ENCODE data around the gene CCDC117.
"Not testable (repeated sequence)": the region's sequence is repeated elsewhere in the genome, so short reads cannot be mapped to it uniquely, and the experiment has no call there.

CCDC117 gene, protein sequence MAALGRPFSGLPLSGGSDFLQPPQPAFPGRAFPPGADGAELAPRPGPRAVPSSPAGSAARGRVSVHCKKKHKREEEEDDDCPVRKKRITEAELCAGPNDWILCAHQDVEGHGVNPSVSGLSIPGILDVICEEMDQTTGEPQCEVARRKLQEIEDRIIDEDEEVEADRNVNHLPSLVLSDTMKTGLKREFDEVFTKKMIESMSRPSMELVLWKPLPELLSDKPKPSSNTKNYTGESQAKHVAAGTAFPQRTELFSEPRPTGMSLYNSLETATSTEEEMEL

DNA sequence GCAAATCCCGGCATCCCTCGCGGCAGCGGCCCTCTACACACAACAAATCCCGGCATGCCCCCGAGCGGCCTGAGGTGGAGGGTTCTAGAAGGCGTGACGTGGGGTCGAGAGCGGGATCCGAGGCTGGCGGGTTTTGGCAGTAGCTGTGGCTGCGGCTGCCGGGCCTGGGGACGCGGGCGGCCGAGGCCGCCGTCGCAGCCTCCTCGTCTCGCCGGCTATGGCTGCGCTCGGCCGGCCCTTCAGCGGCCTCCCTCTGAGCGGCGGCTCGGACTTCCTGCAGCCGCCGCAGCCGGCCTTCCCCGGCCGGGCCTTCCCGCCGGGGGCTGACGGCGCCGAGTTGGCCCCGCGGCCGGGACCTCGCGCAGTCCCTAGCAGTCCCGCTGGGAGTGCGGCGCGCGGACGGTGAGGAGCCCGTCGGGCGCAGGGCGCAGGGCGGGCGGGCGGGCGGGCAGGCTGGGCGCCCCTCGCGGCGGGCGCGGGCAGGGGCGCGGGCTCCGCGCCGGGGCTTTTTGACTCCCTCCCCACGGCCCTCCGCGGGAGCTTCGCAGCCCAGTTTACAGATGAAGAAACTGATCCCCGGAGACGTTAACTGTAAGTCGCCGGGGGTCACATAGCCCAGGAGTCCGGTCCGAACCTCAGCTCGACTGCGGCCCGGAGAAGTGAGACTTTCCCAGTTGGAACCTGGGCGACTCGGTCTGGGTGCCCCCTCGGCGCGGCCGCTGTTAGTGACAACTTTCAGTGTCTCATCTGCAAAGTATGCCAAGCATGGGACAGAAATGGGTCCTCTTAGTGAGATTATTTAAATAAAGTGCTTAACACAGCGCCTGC is at the start of gene CCDC117:
TSS of gene CCDC117 (plus strand) at position 63 of the 828 bp plus-strand sequence. CDS start at position 218, 155 bp downstream.
- peak; percentile 90 for DNase-seq

DNA sequence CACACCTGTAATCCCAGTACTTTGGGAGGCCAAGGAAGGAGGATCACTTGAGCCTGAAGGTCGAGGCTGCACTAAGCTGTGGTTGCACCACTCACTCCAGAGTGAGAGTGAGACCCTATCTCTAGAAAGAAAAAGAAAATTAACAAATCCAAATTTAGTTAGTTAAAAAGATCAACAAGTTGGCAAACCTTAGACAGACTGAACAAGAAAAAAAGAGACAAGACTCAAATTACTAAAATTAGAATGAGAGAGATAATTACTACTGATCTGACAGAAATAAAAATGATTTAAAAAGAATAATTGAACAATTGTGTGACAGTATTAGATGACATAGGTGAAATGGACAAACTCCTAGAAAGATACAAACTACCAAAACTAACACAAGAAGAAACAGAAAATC is 44.5 kb upstream of the CCDC117 start:
- no peak for DNase-seq

DNA sequence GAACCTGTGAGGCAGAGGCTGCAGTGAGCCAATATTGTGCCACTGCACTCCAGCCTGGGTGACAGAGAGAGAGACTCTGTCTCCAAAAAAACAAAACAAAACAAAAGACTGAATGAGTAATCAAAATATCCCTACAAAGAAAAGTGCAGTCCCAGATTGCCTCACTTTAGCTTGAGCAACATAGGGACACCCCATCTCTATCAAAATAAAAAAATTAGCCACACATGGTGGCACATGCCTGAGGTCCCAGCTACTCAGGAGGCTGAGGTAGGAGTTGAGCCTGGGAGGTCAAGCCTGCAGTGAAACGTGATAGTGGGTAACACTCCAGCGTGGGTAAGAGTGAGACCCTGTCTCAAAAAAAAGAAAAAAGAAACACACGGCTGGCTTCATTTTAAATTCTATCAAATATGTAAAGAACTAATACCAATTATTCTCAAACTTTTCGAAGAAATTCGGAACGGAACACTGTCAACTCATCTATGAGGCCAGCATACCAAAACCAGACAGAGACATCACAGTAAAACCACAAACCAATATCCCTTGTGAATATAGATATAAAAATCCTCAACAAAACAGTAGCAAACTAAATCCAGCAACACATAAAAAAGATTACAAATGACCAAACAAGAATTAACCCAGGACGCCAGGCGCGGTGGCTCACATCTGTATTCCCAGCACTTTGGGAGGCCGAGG is 43.7 kb upstream of the CCDC117 start:
- no peak for DNase-seq

DNA sequence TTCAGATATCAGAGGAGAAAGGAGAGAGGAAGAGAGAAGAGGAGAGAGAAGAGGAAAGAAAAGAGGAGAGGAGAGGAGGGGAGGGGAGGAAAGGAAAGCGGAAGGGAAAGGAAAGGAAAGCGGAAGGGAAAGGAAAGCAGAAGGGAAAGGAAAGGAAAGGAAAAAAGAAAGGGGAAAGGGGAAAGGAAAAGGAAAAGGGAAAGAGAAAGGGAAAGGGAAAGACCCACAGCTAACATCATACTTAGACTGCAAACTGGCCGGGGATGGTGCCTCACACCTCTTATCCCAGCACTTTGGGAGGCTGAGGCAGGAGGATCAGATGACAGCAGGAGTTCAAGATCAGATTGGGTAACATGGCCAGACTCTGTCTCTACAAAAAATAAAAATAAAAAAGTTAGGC is 42.3 kb upstream of the CCDC117 start:
- no peak for DNase-seq

DNA sequence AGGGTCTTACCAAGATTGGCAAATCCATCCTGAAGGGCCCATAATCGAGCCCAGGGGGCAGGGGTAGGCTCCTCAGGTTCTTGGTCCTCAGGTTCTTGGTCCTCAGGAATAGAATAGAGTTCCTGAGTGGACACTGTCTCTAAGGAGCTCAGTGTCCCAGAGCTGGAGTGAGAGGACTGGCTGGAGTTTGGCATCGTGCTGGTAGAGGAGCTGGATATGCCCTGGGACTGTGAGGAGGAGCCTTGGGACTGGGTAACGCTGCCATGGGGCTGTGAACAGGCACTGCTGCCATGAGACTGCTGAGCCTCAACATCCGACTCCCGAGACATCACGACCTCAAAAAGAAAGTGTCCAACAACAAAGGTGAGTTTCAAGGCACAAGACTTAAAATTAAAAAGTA is 38.1 kb upstream of the CCDC117 start:
- DNase-seq, result no peak

DNA sequence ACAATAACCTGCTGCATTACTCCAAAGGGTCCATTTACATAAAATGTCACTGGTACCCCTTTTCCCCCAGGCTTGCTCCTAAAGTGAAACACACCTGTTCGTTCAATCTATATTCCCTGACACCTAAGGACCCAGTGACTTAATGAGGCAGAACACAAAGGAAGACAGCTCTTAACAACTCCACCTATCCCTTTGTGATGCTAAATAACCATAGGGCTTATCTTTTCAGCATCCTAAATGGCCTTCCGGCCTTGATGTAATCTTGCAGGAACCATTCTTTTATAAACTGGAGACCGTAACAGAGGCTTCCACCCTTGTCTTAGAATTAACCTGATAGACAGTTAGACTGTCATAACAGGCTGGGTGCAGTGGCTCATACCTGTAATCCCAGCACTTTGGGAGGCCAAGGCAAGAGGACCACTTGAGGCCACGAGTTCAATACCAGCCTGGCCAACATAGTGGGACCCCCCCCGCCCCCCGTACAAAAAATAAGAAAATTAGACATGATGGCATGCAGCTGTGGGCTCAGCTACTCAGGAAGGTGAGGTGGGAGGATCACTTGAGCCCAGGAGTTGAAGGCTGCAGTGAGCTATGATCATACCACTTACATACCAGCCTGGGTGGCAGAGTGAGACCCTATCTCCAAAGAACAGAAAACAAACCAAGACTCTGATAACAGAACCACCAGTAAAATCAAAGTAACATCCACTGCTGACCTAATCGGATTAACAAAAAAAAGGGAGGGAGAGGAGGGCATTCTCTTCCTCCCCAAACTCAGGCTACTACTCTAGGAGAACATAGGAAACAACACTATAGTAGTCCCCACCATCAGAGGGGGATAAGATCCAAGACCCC is 36.0 kb upstream of the CCDC117 start:
- peak; percentile 66 for DNase-seq

DNA sequence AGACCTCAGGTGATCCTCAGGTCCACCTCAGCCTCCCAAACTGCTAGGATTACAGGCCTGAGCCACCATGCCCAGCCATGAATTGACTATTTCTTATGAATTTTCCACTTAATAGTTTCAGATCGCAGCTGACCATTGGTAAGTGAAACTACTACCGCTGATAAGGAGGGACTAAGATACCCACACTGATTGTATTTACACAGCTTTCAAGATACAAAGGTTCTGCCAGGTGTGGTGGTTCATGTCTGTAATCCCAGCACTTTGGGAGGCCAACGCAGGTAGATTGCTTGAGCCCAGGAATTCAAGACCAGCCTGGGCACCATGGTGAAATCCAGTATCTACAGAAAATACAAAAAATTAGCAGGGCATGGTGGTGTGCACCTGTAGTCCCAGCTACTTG is 34.8 kb upstream of the CCDC117 start:
- DNase-seq, result no peak

DNA sequence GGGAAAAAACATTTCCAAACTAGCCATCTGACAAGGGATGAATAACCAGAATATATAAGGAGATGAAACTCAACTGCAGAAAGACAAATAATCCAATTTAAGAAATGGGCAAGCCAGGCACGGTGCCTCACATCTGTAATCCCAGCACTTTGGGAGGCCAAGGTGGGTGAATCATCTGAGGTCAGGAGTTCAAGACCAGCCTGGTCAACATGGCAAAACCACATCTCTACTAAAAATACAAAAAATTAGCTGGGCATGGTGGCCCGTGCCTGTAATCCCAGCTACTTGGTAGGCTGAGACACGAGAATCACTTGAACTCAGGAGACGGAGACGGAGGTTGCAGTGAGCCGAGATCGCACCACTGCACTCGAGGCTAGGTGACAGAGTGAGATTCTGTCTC is 33.6 kb upstream of the CCDC117 start:
- not testable (repeated sequence) for DNase-seq

DNA sequence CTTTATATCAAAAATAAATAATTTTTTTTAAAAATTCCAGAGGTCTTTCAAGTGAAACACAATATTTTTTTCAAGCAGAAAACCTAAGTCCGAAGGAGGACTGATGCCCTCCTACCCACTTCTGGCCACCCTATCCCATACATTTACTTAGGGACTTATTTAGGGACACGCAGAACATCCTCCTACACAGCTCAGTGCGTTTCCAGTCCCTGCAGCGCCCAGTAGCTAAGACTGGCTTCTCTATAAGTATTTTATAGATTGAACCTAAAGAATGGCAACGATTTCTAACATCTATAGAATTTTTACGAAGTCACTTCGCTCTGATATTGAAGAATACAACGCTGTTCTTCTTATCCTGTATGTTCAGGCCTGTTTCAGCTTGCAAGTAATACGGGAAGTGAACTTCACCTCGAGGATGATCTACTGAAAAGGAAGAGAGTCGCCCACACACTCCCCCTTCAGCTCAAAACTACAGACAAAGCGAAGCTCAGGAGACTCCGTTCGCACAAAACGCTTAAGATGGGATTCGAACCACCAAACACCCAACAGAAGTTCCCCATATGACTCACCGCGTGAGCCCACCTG is 31.2 kb upstream of the CCDC117 start:
- DNase-seq, result no peak

DNA sequence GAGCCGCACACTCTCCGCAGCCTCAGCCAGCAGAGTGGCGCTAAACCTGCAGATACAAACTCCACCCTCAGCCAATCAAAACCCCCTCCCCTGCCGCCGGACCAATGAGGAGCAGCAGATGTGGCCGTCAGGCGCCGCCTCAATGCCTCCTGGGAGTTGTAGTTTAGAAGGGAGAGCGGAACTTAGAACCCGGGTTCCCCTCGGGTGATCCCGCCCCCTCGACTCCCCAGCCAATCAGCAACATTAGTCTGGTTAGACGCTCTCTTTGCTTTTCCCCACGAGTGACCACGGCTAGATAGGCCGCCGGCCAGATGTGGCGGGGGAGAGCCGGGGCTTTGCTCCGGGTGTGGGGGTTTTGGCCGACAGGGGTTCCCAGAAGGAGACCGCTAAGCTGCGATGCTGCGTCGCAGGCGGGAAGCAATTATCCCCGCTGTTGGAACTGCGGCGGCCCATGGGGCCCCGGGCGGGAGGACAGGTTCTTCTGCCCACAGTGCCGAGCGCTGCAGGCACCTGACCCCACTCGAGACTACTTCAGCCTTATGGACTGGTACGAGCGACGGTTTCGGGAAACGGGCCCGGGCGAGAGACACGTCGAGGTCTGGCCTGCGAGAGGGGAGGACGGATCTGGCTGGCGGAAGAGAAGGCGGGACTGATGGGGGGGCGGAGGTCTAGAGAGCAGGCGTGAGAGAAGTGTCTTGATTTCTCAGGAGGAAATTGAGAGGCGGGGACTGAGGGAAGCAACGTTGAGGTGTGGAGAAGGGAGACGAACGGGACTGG is 30.5 kb upstream of the CCDC117 start, which contains the start of the genes CHEK2 and HSCB:
TSS of gene CHEK2 (minus strand) at position 36 of the 777 bp plus-strand sequence. CDS start 7,099 bp downstream, outside the sequence.
TSS of gene HSCB (plus strand) at position 255 of the 777 bp plus-strand sequence. CDS start at position 312, 57 bp downstream.
- DNase-seq, result peak; percentile 98

DNA sequence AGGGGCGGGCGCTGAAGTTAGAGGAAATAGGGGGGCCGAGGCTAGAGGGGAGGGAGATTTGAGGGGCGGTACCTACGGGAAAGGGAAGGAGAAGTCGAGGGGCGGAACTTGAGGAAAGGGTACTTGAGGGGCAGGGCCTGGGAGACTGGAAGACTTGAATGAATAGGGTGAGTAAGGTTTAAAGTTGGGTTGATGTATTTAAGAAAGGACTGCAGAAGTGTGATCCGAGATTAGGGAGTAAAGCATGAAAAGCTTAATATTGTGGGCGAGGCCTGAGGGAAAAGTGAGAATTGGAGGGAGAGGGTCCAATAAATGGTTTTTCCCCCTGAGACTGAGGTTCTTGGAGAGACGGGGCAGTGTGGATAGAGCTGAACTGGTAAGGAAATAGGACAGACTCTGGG is 29.9 kb upstream of the CCDC117 start:
- DNase-seq, result no peak

DNA sequence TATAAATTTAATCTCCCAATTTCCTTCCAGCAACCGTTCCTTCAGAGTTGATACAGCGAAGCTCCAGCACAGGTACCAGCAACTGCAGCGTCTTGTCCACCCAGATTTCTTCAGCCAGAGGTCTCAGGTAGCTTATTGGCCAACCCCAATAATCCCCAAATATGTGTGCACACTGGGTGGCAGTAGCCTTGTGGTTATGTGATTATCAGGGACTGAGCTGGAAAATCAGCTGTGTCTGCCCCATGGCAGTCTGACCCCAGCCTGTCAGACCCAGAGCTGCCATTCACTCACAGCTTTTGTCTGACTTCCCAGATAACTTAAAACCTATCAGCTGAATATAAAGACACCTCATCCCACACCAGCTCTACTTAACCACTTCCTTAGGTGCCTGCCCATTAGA is 28.6 kb upstream of the CCDC117 start:
- DNase-seq, result no peak

DNA sequence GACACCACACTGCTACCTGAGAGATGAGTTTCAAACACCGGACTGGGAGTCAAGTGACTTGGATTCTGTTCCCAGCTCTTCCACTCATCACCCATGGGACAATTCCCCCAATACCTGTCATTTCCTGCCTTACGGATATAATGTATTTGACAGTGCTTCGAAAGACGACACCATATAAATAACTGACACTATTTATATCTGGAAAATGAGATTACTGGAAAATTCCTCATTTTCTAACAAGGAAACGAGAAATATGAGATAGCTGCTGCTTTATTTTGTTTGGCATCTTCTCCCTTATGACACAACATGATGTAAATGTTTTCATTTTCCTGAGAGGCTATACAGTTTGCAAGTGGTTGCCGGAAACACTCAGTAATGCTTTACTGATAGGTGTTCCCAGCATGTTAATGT is 22.0 kb upstream of the CCDC117 start:
- DNase-seq, result no peak

DNA sequence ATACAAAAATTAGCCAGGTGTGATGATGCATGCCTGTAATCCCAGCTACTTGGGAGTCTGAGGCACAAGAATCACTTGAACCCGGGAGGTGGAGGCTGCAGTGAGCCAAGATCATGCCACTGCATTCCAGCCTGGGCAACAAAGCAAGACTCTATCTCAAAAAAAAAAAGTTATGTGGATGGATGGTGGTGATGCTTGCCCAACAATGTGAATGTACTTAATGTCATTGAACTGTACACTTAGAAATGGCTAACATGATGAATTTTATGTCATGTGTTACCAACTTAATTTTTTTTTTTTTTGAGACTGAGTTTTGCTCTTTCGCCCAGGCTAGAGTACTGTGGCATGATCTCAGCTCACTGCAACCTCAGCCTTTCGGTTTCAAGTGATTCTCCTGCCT is 18.0 kb upstream of the CCDC117 start:
- DNase-seq, result not testable (repeated sequence)

DNA sequence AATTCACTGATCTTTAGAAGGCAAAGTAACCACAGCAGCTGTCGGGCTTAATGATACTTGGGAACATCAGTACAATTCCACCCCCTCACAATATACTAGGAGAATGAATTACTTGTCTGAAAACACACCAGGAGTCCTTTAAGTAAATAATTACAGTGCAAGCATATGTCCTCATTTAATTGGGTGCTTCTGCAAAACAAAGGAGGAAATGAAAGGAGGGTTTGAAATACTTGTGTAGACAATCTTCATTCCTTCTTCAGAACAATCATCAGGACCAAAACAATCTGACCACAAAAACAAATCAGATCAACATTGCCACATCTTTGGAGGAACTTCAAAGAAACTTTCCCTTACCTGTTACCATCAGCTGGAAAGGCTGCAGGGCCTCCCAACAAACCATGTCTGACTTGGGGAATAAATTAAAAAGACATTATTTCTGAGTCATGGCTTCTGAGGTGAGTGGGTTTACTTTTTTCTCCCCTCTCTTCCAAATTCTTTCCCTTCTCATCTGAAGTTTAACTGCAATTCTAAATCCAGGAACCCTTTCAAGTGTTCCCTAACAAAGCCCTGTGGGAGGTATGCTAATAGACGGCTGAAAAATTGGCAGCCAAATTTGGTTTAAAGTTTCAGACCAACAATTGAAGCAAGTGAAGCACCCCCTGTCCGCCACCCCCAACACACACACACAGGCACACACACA is 12.5 kb upstream of the CCDC117 start:
- DNase-seq, result no peak

DNA sequence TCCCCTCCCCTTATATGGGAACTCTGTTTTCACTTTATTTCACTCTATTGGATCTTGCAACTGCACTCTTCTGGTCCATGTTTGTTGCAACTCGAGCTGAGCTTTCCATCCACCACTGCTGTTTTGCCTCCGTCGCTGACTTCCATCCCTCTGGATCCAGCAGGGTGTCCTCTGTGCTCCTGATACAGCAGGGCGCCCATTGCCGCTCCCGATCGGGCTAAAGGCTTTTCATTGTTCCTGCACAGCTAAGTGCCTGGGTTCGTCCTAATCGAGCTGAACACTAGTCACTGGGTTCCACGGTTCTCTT is 11.1 kb upstream of the CCDC117 start:
- DNase-seq, result no peak

DNA sequence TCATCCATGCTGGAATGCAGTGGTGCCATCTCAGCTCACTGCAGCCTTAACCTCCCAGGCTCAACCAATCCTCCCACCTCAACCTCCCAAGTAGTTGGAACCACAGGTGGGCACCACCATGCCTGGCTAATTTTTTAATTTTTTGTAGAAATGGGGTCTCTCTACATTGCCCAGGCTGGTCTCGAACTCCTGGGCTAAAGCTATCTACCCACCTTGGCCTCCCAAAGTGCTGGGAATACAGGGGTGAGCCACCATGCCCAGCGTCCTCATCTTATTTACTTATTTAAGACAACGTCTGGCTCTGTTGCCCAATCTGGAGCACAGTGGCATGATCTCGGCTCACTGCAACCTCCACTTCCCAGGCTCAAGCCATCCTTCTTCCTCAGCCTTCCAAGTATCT is 10.5 kb upstream of the CCDC117 start:
- DNase-seq, result not testable (repeated sequence)

DNA sequence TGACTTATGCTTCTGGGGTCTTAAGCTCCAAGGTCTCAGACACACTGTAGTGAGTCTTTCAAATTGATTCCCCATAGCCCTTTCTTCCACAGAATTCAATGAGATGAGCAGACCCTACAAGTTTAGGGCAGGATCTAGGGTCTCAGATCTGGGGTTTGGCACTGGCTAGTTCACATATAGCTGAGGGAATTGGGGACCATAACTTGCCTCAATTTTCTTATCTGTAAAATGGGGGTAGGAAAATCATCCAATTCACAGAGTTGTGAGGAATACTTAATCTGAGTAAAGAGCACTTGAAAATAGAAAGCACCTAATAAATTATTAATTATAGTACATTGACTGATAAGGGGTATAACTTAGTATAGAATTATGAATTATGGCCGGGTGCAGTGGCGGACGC is 5.9 kb upstream of the CCDC117 start:
- no peak for DNase-seq

DNA sequence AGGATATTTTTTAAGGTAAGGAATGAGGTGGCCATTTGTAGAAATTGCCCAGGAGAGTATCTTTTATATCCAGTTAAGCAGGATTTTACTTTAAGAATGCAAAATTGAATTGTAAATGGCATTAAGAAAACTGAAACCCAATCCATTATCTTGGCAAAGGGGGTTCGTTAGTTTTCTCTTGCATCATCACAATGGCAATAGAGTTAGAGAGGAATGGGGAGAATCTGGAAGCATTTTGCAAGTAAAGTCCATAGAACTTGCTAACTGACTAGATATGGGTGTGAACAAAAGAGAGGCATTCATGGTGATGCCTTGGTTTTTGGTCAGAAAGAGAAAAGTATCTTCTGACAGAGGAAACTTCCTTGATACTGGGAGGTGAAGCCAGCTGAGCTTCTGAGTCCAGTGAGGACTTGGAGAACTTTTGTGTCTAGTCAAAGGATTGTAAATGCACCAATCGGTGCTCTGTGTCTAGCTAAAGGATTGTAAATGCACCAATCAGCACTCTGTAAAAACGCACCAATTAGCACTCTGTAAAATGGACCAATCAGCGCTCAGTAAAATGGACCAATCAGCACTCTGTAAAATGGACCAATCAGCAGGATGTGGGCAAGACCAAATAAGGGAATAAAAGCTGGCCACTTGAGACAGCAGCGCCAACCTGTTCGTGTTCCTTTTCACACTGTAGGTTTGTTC is 3.6 kb upstream of the CCDC117 start:
- DNase-seq, result no peak

DNA sequence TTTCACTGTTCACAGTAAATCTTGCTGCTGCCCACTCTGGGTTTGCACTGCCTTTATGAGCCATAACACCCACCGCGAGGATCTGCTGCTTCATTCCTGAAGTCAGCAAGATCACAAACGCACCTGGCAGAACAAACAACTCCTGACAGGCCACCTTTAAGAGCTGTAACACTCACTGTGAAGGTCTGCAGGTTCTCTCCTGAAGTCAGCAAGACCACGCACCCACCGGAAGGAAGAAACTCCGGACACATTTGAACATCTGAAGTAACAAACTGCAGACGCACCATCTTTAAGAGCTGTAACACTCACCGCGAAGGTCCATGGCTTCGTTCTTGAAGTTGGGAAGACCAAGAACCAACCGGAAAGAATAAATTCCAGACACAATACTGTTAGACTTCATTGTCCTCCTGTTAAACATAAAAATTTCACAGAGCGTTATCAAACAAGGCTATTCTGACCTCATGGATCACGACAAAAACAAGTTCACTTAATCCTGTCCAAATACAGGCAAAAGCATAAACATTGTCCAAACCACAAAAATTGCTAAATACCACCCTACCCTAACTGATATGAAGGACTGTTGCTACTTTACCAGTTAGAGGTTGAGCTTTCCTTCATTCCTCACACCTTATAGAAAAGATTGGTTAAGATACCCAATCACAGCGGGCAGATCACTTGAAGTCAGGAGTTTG is 3.0 kb upstream of the CCDC117 start:
- no peak for DNase-seq

Data from NCI-H1436 (cell line).